ENCODE results near the gene PDIA5.

DNA sequence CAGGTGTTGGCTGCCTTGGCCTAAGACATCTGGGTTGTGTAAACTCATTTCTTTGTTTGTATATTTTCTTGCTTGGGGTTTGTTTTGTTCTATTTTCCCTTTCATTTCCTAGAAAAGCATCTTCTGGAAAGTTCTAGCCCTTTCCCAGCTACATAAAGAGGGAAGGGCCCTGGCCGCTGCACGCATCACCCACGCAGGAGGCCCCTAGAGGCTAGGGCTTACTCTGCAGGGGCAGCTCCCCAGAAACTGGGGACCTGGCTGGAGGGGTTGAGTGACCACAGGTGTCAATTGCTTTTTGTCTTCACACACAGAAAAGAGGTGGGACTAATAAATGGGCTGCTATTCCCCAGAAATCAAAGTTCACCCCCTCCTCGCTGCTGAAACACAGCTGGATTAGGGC is 52.6 kb downstream of the PDIA5 start:
- TF ChIP-seq, protein P1, sequence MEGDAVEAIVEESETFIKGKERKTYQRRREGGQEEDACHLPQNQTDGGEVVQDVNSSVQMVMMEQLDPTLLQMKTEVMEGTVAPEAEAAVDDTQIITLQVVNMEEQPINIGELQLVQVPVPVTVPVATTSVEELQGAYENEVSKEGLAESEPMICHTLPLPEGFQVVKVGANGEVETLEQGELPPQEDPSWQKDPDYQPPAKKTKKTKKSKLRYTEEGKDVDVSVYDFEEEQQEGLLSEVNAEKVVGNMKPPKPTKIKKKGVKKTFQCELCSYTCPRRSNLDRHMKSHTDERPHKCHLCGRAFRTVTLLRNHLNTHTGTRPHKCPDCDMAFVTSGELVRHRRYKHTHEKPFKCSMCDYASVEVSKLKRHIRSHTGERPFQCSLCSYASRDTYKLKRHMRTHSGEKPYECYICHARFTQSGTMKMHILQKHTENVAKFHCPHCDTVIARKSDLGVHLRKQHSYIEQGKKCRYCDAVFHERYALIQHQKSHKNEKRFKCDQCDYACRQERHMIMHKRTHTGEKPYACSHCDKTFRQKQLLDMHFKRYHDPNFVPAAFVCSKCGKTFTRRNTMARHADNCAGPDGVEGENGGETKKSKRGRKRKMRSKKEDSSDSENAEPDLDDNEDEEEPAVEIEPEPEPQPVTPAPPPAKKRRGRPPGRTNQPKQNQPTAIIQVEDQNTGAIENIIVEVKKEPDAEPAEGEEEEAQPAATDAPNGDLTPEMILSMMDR (IDR thresholded peaks at IDR 0.05): no peak
- no peak for TF ChIP-seq EP300 (IDR thresholded peaks at IDR 0.05)

Measured in upper lobe of left lung (tissue), 4 donors.